Right atrium auricular region (tissue), 2 donors: Measurements from ENCODE around the gene BABAM2. TPM values are rescaled to one million over a fixed set of nuclear protein-coding genes. Genes with fewer than 3 reads are reported as not detected.

Experiments
- DNase-seq: peaks from one replicate; pipeline ENCODE4 v3.0.0-alpha.2; 2019; ENCODE audit warnings: low spot score
- H3K27ac ChIP-seq, 2 donors: fragments of 200-600 bp; sonication (generic); 1 replicate in 1 of 2; 2 replicates in 1 of 2; pipeline ENCODE4 v1.5.1; 2016 to 2019
- H3K27me3 ChIP-seq, 2 donors: fragments of 200-600 bp; sonication (generic); one replicate each; pipeline versions ENCODE4 v1.5.1 to v1.6.0; 2017 to 2019
- H3K36me3 ChIP-seq: fragments of 200-600 bp; sonication (generic); one replicate; pipeline ENCODE4 v1.5.1; 2016
- H3K4me1 ChIP-seq, 2 donors: fragments of 200-600 bp; sonication (generic); one replicate each; pipeline versions ENCODE4 v1.5.1 to v1.6.0; 2017 to 2019
- H3K4me3 ChIP-seq, 2 donors: fragments of 200-600 bp; sonication (generic); 1 replicate in 1 of 2; 2 replicates in 1 of 2; pipeline ENCODE4 v1.5.1; 2017 to 2019; ENCODE audit warnings: mild to moderate bottlenecking in 1 of 2, moderate library complexity in 1 of 2
- H3K9me3 ChIP-seq, 2 donors: fragments of 200-600 bp; sonication (generic); one replicate each; pipeline ENCODE4 v1.5.1; 2019
- total RNA-seq, 2 donors: library from RNA; depleted of rRNA; stranded (reverse); fragments of >200 nt; gene quantifications; one replicate each; pipeline ENCODE4 v1.1.0, GENCODE V29; 2016
- TF ChIP-seq, protein P1 (sequence below), 2 donors: fragments of 200-600 bp; sonication (generic); IDR thresholded peaks; one replicate each; pipeline ENCODE4 v1.5.1; 2019; ENCODE audit warnings: antibody characterized with exemption in 2 of 2

BABAM2 gene
- total RNA-seq, 2 donors from 2014 or later = 58.8 to 60.6 TPM

GRCh38 chr2:28355521-28356094, 465.1 kb downstream of the BABAM2 start:
- peaks cover 0 to 29% of the 10 kb centered on the region in 2 donors for H3K4me1 ChIP-seq
- DNase-seq = no peak

DNA sequence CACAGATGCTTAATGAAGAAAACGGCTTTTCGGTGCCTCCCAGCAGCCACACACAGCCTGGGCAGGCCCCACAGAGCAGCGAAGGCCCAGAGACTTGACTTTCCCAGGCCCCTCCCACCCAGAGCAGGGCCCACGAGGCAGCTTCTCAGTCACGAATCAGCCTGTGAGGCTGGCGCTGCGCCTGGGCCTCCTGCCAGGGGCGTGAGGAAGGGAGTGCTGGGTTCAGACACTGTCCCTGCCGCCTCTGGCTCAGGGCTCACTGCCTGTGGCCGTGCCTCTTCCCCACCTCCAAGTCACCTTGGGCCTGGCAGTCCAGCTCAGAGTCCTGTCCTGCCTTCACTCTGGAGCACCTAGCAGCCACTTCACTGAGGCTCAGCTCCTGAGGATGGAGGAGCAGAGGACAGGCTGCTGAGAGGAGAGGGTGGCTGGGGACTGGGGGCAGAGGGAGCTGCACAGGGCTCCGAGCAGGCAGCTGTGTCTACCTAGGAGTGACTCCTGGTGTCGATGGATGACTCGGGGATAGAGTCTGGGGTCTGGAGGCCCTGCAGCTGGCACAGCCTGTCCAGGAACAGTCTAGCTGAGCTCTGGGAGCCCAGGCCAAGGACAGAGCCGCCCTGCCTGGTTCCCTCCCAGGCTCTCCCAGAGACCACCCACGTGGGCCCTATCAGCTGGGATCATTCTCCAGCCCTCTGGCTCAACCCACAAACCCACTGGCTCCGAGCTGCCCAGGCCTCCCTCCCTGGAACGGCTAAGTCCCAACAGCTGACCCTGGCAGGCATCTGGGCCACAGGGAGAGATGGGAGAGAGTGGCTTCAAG, 465.8 kb downstream of the BABAM2 start:
- TF ChIP-seq, protein P1, sequence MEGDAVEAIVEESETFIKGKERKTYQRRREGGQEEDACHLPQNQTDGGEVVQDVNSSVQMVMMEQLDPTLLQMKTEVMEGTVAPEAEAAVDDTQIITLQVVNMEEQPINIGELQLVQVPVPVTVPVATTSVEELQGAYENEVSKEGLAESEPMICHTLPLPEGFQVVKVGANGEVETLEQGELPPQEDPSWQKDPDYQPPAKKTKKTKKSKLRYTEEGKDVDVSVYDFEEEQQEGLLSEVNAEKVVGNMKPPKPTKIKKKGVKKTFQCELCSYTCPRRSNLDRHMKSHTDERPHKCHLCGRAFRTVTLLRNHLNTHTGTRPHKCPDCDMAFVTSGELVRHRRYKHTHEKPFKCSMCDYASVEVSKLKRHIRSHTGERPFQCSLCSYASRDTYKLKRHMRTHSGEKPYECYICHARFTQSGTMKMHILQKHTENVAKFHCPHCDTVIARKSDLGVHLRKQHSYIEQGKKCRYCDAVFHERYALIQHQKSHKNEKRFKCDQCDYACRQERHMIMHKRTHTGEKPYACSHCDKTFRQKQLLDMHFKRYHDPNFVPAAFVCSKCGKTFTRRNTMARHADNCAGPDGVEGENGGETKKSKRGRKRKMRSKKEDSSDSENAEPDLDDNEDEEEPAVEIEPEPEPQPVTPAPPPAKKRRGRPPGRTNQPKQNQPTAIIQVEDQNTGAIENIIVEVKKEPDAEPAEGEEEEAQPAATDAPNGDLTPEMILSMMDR (IDR thresholded peaks at IDR 0.05) = no peak
- peaks cover 0 to 29% of the 10 kb centered on the region in 2 donors for H3K4me1 ChIP-seq

More at GRCh38 chr2:28355521-28356094, 465.1 kb downstream of the BABAM2 start:
- H3K27me3 ChIP-seq = no peaks in the 10 kb centered on the region
- H3K4me3 ChIP-seq = no peak overlapping the region
- no peaks in the 10 kb centered on the region for H3K9me3 ChIP-seq
- H3K27ac ChIP-seq = peak overlapping the region; percentile 89 to 90
- no peaks in the 10 kb centered on the region for H3K36me3 ChIP-seq
- TF ChIP-seq, protein P1 (IDR thresholded peaks at IDR 0.05) = no peak

GRCh38 chr2:28357055-28357454, 466.5 kb downstream of the BABAM2 start:
- peaks cover 0 to 29% of the 10 kb centered on the region in 2 donors for H3K4me1 ChIP-seq
- H3K4me3 ChIP-seq = no peak overlapping the region
- TF ChIP-seq, protein P1 (IDR thresholded peaks at IDR 0.05) = no peak
- H3K27ac ChIP-seq = peak overlapping the region; percentile 89 to 90
- no peak for DNase-seq
- H3K27me3 ChIP-seq = no peaks in the 10 kb centered on the region
- H3K9me3 ChIP-seq = no peaks in the 10 kb centered on the region
- H3K36me3 ChIP-seq = no peaks in the 10 kb centered on the region

More for the DNA sequence above, 465.8 kb downstream of the BABAM2 start:
- Histone ChIP-seq H3K36me3 (no peaks in the 10 kb centered on the region), H3K9me3 (no peaks in the 10 kb centered on the region), H3K4me3 (no peak overlapping the region), H3K27me3 (no peaks in the 10 kb centered on the region), H3K27ac (peak overlapping the region; percentile 89 to 90)
- DNase-seq = peak; percentile 93

DNA sequence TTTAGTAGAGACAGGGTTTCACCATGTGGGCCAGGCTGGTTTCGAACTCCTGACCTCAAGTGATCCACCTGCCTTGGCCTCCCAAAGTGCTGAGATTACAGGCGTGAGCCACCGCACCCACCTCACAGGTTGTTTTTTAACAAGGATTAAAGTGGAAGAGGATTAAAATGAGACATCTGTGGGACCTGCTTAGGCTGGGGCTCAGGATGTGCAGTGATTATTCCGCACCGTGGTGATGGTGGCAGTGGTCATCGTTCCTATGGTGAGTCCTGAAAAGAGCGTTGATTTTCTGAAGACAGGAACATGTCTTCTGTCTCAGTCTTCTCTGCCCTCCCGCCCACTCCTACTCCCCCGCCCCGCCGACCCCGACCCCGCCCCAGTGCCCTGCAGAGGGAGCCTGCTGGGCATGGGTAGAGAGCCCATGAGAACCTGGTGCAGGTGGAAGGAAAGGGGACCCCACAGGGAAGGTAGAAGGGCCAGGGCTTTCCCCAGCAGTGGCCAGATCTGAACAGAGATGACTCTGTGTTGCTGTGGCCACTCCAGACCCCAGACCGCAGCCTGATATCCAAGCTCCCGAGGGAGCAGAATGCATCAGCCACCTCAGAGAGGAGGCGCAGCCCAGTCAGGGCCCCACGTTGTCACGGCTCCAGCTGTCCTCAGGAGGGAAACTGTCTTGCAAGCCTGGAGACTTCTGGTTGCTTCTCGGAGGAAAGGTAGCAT, 467.6 kb downstream of the BABAM2 start:
- peaks cover 0 to 29% of the 10 kb centered on the region in 2 donors for H3K4me1 ChIP-seq
- no peak overlapping the region for H3K27ac ChIP-seq
- no peaks in the 10 kb centered on the region for H3K36me3 ChIP-seq
- no peaks in the 10 kb centered on the region for H3K9me3 ChIP-seq
- no peak for DNase-seq
- no peaks in the 10 kb centered on the region for H3K27me3 ChIP-seq
- H3K4me3 ChIP-seq = no peak overlapping the region
- TF ChIP-seq, protein P1 (IDR thresholded peaks at IDR 0.05) = no peak

DNA sequence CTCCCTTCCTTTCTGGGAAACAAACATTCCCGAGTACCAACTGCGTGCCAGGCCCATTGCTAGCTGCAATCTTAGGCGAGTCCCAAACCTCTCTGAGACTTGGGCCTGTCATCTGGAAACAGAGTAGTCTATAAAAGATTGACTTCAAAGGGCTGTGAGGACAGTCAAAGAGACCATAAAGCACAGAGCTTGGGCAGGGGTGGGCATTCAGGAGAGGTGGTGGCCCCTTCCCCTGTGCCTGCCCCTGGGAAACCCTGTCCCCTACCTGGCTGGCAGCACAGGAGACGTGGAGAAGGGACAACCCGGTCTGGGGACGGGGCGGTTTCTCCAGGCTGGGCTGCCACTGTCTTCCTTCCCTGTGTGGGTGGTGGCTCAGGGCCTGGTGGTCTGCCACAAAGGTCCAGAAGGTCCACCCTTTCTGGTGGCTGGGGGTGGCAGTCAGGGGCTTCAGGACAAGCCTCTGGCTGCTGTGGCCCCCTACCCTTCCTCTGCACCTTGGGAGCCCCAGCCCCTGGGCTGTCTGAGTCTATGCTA, 468.2 kb downstream of the BABAM2 start:
- Histone ChIP-seq H3K9me3 (no peaks in the 10 kb centered on the region), H3K36me3 (no peaks in the 10 kb centered on the region), H3K27ac (no peak overlapping the region), H3K4me1 (peaks cover 0 to 29% of the 10 kb centered on the region in 2 donors), H3K27me3 (no peaks in the 10 kb centered on the region), H3K4me3 (no peak overlapping the region)
- DNase-seq = no peak
- TF ChIP-seq, protein P1 (IDR thresholded peaks at IDR 0.05) = no peak
